Stimulated activated naive CD4-positive, alpha-beta T cell treated with Interleukin-2 at 50 U/mL for 16 hours (primary cell): ENCODE measurements around the gene ANO7.

Experiments used
- DNase-seq: peaks from one replicate; lab custom pipeline; 2025; lab: John Stamatoyannopoulos, UW

Gene ANO7

DNA sequence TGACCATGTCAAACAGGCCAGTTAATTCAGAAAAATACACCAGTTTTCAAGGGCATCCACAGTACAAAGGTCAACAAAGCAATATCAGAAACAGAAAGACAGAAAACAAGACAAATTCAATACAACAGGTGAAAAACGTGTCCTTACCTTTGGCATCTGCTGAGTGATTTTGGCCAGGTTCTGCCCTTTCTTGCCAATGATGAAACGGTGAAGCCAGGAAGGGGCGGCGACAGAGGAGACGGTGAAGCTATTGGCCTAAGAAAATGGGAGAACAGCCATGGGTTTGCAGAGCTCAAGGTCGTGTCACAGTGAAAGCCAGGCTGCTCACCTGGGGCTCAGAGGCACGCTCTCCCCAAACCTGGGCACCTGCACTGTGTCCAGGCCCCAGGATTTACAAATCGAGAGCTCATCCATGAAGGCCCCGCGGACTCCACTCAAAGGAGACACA, 66.5 kb downstream of the ANO7 start:
- DNase-seq: no peak

DNA sequence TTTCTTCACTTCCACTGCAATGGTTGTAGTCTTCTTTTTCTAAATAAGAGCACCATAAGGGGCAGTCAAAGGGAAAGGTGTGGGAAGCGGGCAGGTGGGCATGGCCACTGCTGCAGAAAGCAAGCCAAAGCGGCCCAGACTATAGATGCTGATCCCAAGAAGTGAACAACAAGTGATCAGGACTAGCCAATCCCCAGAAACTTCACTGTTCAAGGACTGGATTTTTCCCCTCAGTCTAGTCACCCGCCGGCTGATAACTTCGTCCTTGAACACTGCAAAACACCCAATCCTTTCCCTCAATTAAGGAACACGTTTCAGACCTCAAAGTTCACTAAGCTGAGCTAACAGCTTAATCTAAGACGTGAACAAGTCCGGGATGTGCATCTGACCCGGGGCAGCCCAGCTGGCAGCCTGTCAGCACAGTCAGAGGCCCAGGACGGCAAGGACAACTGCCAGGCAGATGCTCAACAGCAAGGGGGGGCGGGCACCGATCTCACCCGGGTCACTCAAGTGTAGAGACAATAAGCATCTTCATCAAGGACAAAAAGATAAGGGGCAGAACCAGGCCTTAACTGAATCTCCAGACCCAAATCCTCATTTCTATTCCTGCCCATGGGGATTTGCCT, 67.2 kb downstream of the ANO7 start:
- DNase-seq: no peak

DNA sequence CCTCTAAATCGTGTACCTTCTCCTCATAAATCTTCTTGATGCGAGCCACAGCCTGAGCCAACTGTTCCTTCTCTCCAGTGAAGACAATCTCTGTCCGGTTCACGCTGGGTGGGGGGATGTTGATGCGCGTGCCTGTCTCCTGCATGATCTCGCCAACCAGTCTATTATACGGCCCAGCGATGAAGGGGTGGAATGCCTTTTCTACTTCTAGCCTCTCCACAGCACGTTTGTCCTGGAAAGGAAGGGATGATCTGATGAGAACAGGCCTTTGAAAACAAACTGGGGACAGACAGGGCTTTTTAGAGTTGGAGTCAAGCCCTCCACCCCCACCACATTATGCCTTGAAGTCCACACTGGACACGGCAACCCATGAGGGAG, 67.7 kb downstream of the ANO7 start:
- DNase-seq: no peak

DNA sequence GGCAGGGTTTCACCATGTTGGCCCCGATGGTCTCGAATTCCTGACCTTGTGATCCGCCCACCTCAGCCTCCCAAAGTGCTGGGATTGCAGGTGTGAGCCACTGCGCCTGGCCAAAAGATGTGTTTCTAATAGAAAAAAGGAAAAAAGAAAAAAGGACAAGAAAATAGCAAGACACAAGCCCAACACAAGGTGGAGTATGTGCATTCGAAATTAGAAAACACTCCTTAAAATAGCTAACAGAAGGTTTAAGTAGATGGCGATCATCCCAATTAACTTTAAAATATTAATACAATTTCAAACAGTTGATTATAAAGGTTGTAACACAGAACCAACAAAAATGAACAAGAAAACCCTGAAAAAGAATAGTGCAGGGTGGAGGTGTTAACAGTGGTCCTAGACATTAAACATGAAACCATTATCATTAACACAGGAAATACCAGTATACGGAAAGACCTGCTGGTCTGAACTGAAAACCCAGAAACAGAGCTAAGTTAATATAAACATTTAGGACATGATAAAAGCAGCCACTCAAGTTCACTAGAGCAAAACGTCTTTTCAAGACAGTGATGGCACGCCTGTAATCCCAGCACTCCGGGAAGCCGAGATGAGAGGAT, 69.0 kb downstream of the ANO7 start:
- no peak for DNase-seq

DNA sequence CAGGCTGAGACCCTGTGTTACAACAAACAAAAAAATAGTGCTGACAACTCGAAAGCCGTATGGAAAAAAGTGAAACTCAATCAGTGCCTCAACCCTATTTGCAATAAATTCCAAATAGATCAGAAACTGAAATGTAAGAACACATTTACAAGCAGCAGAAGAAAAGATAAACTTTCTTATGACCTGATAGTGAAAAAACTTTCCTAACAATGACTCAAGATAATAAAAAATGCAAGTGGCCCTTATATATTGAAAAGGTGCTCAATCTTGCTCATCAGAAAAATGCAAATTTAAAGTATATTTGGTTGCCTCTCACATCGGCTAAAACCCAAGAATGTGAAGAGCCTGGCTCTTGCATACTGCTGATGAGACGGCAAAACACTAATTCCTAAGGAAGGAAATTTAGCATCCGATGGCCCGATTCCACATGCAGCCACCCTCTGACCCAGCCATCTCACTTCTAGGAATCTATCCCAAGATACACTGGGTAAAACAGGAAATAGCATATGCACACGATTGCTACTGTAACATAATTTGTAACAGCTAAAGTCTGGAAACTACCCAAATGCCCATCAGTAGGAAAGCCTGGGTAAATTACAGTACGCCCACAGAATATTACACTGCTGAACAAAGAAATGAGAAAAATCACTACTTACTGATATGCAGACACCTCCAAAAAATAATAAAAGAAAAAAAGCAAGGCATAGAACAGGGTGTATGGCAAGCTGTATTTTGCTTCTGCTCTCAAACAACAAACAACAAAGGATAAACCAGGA, 70.2 kb downstream of the ANO7 start:
- DNase-seq: no peak

DNA sequence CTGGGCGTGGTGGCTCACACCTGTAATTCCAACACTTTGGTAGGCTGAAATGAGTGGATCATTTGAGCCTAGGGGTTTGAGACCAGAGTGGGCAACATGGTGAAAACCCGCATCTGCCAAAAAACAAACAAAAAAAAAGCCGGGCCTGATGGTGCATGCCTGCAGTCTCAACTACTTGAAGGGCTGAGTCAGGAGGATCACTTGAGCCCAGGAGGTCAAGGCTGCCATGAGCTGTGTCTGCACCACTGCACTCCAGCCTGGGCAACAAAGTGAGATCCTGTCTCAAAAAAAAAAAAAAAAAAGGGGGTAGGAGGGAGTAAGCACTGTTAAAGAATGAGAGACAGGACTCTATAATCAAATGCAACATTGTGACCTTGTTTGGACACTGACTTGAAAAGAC, 72.4 kb downstream of the ANO7 start:
- DNase-seq: no peak

DNA sequence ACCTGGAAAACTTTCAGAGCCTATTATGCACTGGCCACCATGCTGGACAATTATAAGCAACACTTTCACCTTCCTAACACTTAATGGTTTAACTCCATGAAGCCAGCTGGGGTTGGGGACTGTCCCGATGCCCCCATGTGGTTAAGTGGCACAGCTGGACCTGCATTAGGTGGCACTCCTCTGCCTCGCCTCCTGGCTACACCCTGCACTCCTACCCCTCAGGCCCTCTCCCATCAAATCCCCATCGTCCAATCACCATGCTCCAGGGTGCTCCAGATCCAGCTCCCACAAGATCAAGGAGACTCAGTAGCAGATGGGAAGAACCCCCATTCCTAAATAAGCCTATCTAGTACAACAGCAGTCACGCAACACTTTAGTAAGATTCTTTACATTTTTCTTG, 73.2 kb downstream of the ANO7 start:
- DNase-seq: no peak

DNA sequence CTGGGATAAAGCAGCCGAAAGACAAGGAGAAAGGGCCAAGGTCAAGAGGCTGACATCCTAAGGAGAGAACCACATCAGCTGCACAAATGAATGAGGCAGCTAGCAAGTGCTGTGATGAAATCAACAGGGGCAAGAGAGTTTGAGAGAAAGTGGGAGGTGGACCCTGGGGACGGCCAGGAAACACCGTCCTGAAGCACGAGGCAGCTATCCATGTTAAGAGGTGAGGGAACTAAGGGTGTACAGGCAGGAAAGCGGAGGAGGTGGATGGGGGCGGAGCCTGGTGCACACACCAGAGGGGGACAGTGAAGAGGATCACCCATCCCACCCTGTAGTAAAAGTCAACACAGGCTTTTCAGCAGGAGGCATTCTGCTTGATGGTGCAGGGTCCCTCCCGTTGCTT, 74.6 kb downstream of the ANO7 start:
- no peak for DNase-seq

DNA sequence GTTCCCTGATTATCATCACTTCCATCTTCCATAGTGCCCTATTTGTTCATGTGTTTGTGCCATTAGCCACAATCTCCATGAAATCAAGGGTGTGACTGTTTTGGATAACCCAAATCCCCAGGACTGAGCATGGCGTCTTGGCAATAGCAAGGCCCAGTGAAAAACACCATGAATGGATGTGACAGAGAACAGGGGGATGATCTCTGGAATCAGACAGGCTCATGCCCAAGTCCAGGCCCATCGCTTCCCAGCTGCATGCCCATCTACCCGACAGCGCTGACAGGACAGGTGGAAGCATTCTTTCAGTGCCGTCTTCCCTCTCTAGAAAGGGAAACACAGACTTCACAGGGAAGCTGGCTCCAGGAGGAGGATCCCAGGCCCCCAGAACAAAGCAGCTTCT, 77.0 kb downstream of the ANO7 start:
- no peak for DNase-seq

DNA sequence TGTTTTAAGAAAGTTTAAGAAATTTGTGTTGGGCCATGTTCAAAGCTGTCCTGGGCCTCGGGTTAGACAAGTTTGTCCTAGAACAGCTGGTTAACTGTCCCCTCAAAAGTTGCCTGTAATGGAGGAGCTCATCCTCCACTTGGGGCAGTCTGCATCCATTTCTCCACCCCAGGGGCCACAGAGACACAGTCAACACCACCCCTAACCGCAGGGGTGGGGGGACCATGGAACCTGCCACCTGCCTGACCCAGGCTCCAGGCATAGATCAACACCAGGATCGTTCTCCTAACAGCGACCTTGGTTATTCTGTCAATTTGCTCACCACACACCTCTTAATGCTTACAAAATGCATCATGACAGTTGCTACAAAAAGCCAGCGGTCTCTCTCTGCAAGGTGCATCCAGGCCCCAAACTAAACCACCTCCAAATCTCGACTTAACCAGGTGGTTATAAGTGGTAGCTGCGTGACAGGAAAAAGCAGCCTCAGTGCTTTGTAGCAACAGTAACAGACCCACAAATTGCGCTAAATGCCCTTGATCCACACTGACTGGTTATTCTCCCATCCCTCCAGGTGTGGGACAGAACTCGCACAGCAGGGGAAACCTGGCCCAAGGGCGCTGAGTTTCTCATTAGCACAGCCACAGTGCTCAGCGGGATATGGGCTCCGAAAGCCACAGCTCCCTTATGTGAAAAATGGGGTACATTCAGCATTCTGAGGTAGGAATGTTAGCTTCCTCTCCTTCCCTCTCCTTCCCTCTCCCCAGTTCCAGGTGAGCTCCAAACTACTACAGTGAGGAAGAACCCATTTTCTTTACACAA, 79.0 kb downstream of the ANO7 start:
- DNase-seq: no peak

DNA sequence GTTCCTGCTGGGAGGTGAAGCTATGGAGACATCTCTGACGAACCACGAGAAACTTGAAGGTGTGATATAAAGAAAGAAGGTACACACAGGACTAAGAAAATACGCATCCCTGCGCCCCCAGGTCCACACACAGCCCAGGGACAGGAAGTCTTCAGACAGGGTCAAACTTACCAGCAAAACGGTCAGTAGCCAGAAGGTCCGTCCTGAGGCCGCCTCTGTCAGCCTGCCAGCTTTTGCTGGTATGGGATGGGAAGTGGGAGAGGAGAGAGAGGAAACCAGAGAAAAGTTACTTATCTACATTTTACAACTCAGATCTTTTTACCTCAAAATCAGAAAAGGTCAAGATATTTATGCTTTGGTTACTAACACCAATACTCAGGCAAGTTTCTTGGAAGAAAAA, 79.8 kb downstream of the ANO7 start:
- no peak for DNase-seq

DNA sequence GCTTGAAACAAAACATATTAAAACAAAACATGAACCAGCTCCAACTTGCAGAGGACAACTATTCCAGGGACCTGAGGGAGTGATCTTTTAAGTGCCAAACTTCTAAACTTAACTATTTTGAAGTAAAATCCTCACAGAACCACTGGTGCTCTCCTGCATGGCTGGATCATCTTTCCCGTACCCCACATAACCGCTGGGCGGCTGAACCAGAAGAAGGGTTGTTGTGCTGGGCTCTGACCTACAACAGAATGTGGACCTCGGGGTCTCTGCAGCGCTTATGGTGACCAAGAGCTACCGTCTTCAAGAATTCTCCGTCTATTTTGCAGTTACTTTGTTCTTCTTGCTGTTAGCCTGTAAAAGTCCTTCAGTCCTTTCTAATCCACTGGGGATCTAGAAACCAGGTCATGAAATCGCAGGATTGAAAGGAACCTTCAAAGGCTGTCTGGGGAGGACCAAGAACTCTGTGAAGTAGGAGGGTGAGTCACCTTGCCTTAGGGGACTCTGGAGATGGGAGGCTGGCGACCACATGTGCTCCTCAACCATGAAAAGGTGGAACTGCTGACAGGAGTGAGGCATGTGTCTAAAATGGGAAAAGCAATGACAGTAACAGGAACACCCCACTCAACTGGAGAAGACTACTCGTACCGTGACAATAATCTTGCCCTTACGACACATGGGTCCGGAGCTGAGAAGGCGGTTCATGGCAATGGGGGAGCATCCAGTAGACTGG, 80.4 kb downstream of the ANO7 start:
- DNase-seq: no peak

DNA sequence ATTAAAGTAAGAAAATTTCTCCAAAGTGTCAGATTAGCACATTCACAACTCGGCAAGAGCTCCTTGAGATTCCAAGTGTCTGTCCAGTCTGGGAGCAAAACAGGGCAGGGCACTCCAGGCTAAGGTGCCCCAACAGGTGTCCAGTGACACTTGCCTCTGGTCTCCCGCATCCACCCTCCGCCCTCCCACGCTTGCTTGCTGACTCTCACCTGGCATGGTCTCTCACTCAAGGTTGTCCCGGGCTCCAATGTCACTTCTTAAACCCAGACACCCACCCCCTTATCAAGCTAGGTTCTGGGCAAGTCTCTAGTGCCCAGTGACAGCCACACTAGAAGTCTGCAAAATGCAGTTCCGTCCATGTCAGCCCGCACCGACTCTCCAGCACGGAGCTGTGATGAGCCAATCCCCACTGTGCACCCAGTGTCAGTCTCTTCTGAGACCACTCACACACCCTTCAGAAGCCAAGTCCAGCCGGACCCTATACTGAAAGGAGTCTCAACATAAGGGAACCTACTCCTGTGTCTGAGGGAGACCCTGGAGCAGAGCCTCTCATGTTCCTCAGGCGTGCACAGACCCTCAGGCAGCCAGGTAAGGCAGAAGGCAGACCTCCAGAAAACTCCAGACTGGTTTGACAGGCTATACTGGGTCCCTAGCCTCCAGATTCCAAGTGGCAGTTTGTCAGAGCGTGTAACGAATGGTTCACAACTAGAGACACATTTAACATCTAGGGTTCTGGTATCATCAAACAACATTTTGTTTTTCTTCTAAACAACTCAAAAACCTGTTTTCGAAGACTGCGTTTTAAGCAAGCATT, 81.4 kb downstream of the ANO7 start:
- DNase-seq: no peak

DNA sequence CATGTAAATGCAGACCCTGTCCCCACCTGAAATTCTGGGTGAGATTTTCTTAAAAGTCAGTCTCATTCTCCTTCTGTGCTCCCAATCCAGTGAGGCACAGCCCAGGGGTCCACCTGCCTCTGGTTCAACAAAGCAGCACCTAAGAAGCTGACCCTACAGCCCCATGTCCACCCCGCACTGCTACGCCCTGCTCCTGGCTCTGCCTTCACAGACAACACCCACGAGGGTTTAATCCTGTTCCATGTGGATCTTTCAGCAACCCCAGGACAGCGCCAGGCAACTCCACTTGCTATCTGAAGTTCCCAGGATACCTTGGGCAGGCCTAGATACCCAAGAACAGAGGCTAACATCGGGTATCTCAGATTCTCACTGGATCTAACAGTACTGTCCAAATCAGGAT, 82.1 kb downstream of the ANO7 start:
- DNase-seq: no peak

DNA sequence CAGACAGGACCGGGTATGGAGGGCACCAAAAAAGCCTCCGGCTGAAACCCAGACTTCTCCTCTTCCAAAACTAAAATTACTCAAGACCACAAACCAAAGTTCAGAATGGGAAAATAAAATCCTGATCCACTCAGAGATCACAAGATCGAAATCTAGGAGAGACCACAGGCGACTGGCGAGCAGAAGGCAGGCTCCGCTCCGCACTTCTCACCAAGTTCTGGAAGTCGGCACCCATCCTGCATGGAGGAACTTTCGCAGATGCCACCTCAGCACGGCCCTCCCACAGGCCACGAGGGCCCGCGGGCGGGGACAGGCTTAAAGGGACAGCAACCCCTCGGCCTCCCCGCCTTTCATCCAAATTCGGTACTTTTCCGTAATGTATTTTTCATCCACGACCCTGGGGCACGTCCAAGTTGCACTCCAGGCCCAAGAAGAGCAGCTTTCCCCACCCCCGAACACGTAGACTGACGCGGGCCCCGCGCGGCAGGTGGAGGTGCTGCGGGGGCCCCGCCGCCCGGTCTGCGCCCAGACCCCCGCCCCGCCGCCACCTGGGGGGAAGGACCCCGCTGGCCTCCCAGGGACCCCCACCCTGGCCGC, 83.3 kb downstream of the ANO7 start:
- peak; percentile 52 for DNase-seq

DNA sequence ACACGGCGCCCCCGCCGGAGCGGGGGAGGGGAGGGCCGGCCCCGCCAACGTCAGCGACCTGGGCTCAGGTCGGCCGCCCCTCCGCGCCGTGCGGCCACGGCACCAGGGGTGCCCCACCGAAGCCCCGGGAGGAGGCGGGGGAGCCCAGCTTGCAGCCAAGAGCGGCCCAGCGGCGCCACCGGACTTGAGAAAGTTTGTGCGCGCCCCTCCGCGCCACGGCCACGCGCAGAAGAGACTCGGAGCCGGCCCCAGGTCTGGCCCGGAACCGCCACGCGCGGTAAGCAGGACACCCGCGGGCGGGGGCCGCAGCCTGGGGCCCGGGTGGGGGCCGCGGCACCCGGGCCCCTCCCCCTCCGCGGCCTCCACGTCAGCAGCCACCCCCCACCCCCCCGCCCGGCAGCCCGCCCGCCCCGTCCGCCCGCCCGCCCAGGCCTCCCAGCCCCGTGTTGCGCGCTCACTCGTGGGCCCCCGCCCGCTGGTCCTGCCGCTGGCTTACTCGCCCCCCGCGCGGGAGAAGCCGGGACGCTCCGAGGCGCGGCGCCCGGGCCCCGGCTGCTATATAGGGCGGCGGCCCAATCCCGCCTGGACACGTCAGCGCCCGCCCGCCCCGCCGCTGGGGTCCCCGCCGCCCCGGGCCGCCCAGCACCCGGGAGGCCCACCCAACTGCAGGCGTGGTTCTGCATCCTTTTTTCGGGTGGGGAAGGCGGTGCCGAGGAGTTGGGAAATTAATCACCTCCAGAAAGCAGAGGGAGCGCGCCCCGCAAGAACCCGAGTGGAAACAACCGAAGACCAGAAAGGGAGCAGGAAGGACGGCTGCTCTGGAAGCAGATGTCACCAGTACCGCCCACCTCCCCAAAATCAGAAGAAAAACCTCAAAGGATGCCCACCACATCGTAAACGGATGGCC, 84.1 kb downstream of the ANO7 start:
- peak; percentile 45 for DNase-seq

DNA sequence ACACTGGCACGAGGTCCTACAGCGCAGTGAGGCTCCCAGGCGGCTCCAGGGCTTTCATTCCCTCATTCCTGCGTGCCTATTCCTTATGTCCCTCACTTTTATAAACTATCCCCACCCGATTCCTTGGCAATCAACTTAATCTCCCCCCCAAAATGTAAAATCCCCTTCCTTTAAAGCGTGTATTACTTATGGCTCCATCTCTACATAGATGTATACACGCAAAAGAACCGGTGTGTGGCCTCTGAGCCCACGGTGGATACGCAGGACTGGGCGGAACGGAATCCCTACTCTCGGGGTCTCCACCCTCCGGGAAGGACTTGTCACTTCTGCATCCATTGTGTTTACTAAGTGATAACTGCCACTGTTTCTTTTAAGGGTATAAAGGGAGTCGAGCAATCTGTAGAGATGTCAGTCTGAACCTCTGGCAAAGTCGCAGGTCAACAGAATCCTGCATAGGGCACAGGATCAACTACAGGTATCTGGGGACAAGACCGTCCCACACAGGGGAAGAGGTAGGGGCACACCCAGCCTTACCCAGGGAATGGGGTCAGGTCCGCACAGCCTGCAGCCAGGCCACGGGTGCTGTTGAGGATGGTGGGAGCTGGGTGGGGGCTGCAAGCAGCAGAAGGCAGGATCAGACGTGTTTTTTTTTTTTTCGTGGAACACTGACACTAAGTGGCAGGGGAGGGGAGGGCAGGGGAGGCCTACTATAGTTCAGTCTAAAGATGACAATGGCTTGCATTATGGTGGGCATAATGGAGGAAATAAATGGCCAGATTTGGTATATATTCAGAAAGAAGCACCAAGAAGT, 84.9 kb downstream of the ANO7 start:
- DNase-seq: no peak

DNA sequence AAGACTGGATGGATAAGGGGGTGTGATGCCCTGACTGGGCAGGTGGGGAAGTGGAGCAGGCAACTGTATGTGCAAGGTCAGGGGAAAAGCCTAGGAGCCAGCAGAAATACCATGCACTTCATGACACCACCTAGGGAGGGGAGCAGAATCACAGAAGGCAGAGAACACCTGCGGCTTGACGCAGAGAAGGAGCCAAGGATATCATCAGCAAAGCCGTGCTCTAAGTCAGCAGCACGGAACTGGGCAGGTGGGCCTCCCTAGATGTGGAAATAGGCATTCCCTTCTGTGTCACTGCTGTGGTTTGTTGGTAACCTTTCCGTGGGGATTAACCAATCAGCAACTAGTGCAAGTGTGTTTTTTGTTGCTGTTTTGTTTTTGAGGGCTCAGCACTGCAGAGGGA, 85.7 kb downstream of the ANO7 start:
- no peak for DNase-seq
